ENCODE data around the gene TMEM179B. TPM values are rescaled to one million over a fixed set of nuclear protein-coding genes. Genes with fewer than 3 reads are reported as not detected.
"Not testable (repeated sequence)": the region's sequence is repeated elsewhere in the genome, so short reads cannot be mapped to it uniquely, and the experiment has no call there.

TMEM179B gene, protein sequence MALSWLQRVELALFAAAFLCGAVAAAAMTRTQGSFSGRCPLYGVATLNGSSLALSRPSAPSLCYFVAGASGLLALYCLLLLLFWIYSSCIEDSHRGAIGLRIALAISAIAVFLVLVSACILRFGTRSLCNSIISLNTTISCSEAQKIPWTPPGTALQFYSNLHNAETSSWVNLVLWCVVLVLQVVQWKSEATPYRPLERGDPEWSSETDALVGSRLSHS
- total RNA-seq, result 30.2 TPM

DNA sequence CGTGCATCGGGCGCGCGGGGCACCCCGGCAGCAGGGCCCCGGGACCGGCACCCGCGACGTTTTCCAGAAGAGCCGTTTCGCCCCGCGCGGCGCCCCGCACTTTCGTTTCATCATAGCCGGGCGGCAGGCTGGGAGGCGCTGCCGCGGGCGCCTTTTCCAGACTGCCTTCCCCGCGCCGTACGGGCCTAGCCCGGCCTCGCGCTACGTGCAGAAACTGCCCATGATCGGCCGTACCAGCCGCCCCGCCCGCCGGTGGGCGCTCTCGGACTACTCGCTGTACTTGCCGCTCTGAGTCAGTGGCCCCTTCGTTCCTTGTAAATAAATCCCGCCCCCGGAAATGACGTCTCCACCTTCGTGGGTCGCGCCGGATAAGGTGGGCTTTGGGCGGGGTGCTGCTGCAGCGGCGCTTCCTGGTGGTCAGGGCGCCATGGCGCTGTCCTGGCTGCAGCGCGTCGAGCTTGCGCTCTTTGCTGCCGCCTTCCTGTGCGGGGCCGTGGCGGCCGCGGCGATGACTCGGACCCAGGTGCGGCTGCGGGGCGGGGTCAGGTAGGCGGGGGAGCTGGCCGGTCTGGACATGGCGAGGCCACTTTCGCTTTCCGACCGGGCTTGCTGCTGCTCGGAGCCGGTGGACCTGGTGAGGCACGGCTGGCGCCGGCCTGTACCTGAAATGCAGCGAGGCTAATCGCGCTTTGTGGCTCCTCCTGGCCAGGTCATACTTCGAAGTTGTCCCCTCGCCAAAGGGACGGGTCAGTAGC is at the start of gene TMEM179B:
TMEM179B (plus strand) TSS at position 398 of the 755 bp plus-strand sequence; CDS start at position 428, 30 bp downstream.
- ATAC-seq, result peak; percentile 85

DNA sequence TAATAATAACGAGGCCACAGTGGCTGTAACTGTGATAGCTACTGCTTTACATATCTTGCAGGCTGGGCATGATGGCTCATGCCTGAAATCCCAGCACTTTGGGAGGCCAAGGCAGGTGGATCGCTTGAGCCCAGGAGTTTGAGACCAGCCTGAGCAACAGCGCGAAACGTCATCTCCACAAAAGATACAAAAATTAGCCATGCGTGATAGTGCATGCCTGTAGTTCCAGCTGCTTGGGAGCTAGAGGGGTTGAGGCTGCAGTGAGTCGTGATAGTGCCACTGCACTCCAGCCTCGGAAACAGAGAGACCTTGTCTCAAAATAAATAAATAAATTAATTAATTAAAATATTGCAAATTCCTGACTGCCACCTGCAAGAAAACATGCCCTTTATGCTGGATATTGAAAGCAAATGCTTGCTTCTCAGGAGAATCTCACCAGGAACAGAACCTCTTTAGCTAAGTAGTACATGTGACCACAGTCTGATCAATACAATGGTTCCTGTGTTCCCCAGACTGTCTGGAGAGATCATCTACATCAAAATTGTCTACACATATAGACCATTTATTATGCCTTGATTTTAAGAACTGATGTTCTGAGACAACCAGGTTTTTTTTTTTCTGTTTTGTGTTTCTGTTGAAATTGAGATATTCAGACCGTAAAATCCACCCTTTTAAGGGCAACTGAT is 39.6 kb upstream of the TMEM179B start:
- ATAC-seq, result no peak

DNA sequence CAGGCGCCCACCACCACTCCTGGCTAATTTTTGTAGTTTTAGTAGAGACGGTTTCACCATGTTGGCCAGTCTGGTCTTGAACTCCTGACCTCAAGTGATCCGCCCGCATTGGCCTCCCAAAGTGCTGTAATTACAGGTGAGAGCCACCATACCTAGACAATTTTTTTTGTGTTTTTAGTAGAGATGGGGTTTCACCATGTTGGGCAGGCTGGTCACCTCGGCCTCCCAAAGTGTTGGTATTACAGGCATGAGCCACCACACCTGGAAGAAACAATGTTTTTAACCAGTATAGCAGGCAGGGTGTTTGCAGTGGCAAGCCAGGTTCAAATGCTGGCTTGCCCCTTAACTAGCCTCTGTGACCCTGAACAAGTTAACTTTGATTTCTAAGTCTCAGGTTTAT is 37.3 kb upstream of the TMEM179B start:
- ATAC-seq, result not testable (repeated sequence)

DNA sequence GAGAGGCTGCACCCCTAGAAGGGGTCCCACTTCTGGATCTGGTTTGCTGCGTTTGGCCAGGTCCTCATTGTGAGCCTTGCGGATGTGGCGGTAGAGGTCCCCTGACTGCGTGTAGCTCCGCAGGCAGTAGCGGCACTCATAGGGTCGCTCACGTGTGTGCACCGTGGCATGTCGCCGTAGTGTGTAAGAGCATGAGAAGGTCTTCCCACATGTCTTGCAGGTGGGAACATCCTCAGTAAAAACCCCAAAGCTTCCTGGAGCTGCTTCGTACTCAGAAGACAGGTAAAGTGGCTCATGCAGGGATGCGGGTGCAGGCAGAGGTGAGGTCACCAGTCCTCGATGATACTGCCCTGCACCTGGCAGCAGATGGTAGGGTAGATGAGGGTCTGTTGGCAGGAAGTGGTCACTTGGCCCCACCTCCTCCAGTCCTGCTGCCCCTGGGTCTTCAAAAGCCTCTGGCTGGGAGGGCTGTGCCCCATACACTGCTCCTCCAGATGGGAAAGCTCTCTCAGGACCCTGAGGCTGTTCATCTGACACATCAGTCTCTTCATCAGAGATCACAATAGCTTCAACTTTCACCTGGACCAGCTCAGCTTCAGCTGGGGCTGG is 34.9 kb upstream of the TMEM179B start:
- ATAC-seq, result no peak

DNA sequence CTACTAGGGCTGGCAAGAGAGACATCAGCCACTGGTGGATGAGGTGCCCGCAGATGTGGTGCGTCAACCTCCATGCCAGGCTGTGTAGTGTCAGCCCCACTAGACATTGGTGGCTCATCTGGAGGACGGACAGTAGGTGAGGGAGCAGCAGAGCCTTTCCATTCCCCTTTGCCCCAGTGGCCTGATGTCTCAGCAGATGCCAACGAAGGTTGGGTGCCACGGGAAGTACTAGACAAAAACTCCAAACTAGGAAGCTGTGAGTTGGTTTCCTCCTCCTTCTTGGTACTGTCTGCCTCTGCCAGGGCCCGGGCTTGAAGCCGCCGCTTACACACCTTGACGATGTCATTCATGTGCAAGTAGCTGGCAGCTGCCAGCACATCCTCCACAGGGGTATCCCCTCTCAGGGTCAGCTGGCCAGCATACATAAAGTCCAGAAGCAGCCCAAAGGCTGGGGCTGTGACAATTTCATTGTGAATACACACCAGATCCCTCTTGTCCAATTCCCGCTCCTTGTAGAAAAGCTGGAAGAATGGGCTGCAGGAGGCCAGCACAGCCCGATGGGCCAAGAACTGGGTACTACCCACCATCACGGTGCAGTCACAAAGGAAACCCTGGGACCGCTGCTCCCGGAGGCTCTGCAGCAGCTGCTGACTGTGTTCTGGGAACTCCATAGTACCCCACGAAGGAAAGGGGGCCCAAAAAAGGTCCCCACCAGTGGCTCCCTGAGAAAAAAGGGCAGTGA is 34.0 kb upstream of the TMEM179B start:
- ATAC-seq, result peak; percentile 1

DNA sequence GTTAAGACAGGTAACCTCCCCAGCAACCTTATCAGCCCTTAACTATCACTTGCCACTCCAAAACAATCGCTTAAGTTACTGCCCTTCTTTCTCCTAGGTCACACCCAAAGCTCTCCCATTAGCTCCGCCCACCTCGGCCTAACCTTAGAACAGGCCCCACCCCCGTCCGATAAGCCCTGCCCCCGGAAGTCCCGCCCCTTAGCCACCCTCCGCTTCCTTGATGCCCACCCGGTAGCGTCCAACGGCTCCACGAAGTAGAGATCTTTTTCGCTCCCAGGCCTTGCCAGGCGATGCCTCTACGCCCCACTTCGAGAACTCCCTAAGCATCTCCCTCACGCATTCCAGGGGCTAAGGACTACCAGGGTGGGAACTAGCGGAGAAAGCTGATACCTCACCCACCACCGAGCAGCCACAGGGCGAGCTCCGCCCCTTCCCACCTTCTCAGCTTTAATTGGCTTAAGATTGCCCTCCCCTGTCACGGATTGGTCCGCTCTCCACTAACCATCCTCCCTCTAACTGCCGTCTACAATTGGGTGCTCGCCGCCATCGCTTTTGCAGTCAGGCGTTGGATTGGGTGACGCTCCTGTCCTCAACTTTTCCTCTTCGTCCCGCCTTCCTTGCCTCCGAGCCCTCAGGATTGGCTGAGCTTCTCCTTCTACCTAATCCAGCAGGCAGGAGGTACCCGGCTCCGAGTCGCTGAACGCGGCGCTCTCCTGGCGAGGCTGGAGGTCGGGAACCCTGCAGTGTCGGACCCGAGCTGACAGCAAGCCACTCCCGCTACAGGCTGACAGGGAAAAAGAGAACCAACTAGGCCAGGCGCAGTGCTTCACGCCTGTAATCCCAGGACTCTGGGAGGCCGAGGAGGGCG is 33.2 kb upstream of the TMEM179B start, which contains the start of gene ZBTB3:
ZBTB3 (minus strand) TSS at position 425 of the 868 bp plus-strand sequence. CDS start 496 bp downstream, outside the sequence.
- peak; percentile 98 for ATAC-seq

DNA sequence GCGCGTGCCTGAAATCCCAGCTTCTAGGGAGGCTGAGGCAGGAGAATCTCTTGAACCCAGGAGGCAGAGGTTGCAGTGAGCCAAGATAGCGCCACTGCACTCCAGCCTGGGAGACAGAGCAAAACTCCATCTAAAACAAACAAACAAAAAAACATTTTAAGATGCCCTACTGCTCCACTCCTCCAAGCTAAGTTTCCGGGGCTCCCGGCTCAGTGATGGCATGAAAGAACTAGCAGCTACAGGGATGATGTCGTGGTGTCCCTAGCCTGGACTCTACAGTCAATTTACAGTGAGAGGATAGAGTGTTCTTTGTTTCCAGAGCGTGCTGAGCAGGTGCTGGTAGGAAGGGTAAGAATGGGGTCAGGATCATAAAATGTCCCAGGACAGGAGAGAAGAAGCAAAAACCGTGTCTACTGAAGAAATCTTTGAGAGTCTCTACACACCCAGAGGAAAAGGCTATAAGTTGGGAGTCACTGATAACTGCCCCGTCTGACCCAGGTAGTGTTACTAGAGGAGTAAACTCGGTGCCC is 32.1 kb upstream of the TMEM179B start:
- no peak for ATAC-seq

DNA sequence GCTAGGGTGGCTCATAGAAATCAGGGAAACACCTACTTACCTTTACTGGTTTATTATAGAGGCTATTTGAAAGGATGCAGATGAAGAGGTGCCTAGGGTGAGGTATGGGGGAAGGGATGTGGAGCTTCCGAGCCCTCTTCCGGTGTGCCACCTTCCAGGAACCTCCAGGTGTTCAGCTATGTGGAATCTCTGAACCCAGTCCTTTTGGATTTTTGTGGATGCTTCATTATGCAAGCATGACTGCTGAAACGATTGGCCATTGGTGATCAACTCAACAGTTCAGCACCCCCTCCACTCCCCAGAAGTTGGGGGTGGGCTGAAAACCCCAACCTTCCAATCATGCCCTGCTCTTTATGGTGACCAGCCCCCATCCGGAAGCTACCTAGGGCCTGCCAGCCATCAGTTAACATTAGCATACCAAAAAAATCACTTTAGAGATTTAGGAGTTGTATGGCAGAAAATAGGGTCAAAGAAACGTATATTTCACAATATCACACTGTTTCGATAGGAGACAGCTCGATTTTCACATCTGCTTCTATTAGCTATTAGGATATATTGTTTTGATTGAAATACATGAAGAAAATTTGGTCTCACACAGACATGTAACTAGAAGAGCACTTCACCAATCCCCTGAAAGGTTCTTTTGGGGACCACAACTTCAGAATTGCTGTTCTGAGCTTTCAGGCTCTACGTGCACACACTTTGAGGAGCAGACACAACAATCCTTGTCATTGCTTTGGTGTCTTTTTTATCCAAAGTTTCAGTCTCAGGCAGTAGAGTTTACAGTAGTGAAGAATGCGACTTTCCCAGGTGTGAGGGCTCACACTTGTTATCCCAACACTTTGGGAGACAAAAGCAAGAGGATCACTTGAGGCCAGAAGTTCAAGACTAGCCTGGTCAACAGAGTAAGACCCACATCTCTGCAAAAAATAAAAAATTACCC is 29.1 kb upstream of the TMEM179B start:
- ATAC-seq, result no peak

DNA sequence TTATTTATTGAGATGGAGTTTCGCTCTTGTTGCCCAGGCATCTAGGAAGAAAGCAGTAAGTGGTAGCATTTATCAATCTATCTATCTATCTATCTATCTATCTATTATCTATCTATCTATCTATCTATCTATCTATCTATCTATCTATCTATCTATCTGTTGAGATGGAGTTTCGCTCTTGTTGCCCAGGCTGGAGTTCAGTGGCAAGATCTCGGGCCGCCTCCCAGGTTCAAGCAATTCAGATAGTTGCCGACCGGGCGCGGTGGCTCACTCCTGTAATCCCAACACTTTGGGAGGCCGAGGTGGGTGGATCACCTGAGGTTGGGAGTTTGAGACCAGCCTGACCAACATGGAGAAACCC is 26.4 kb upstream of the TMEM179B start:
- ATAC-seq, result not testable (repeated sequence)

DNA sequence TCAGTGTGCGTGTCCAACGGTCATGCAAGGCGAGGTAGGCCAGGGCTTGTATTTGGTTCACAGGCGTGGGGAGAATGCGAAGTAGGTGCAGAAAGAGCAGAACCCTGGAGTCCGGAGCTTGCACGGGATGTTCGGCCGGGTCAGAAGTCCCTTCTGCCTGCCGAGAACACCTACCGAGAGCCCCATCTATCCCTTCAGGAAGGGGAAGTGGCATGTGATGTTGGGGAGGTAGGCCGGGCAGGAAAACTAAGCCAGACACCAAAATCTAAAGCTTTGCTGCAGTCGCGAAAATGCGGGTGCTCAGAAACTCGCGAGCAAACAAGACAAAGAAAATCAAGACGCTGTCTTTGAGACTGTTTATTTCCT is 16.4 kb upstream of the TMEM179B start:
- ATAC-seq, result peak; percentile 5

DNA sequence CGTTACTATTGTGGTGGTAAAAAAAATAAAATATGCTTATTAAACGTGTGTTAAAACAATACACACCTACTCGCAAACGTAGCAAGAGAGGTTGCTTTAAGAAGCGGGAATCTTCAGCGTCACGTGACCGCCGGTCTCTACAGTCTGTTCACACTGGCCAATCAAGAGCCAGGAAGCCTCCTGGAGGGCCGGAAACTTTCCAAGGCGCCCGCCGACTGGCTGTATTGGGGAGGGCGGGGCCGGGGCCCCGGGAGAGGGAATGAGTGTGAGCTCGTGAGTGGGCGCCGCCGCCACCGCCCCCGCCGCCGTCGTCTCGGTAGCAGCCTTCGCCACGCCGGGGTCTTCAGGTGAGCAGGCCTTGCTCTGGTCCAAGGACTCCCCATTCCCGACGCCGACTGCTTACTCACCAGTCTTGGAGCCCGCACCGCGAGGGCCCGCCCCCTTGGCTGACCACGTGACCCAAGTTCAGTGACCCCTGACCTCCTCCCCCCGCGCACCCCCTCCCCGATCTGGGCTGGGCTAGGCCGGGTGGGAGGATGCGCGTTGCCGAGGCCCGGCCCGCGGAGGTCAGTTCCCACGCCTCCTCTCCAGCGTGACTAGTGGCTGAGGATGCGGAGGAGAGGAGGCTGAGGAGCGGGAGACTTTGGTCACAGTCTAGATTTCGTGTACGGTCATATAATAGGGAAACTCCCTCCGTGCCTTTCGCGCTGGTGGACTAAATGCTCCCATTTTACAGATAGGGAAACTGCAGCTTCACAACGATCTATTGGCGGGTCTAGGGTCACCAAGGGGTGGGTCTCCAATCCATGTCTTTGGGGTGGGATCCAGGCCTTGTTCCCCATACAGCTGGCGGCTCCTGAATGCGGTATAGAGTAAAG is 15.8 kb upstream of the TMEM179B start, which contains the start of gene TAF6L:
TAF6L (plus strand) TSS at position 253 of the 878 bp plus-strand sequence. CDS start 4,388 bp downstream, outside the sequence.
- peak; percentile 96 for ATAC-seq

DNA sequence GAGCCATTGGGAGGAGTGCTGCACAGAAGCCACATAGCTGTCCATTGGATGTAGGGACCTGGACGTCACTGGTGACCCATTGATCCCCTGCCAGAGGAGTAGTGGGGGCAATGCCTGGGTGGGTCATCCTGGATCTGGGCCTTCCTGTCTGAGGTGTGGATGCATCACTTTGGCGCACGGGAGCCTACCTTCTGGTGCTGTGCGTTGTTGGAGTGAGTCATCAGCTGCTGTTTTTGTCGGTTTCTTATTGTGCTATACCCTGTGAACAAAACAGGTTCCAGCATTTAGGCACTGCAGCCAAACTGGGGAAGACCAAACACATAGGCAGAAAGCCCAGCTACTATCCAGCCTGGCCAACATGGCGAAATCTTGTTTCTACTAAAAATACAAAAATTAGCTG is 12.8 kb upstream of the TMEM179B start:
- ATAC-seq, result peak; percentile 55

DNA sequence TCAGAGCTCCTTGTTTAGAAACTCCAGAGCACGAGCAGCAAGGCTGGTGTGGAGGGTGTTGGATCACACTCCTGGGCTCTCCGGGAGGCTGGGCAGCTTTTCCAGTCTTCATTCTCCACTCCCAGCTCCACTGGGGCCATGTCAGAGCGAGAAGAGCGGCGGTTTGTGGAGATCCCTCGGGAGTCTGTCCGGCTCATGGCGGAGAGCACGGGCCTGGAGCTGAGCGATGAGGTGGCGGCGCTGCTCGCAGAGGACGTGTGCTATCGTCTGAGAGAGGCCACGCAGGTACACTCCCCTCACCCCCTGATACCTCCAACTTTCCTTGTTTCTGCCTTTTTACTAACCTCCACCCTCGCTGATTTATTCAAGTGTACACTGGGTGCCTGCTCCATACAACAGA is 11.6 kb upstream of the TMEM179B start:
- ATAC-seq, result no peak

DNA sequence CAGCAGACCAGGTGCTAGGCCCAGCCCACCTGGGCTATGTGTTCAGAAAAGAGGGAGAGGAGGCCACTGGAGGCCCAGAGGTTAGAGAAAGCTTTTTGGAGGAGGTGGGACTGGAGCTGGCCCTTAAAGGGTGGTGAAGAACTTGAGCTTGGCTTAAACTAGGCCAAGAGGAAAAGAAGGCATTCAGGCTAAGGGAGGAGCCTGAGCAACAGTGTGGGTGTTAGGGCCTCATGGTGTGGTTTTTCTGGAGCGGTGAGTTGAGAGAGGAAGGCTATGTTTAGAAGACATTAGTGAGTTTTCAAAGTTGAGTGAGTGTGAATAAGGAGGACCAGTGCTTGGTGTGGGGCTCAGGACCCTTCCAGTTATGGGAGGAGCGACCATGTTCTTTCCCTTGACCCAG is 9.8 kb upstream of the TMEM179B start:
- peak; percentile 12 for ATAC-seq

DNA sequence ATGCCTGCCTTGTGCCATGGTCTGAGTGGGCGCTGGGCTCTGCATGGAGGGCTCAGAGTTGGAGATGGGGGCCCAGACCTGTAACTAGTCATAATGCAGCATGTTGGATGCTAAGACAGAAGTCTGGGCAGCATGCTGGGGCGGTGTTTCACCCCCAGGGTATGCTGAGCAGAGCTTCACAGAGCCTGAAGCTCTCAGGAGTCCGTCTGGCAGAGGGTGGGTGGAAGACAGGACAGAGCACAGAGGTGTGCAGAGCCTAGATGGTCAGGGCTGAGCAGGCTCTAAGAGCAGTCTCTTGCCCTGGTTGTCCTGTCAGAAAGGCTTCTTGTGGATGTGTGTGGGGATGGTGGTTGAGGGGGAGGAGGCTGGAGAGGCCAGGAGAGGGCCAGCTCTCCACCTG is 8.8 kb upstream of the TMEM179B start:
- no peak for ATAC-seq

DNA sequence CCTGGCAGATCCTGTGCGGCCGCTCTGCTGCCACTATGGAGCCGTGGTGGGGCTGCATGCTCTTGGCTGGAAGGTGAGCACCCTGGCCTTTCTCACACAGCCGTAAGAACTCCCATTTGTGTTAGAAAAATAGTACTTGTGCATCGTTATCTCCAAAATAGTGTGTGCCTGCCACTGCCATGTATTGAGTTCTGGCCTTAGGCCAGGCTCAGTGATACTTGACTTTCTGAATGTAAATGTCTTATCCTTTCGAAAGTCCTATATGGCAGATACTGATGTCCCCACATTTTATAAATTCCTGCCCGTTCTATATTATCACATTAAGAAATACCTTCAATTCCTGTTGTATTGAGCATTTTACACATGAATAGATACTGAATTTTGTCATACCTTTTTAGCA is 4.4 kb upstream of the TMEM179B start:
- no peak for ATAC-seq

DNA sequence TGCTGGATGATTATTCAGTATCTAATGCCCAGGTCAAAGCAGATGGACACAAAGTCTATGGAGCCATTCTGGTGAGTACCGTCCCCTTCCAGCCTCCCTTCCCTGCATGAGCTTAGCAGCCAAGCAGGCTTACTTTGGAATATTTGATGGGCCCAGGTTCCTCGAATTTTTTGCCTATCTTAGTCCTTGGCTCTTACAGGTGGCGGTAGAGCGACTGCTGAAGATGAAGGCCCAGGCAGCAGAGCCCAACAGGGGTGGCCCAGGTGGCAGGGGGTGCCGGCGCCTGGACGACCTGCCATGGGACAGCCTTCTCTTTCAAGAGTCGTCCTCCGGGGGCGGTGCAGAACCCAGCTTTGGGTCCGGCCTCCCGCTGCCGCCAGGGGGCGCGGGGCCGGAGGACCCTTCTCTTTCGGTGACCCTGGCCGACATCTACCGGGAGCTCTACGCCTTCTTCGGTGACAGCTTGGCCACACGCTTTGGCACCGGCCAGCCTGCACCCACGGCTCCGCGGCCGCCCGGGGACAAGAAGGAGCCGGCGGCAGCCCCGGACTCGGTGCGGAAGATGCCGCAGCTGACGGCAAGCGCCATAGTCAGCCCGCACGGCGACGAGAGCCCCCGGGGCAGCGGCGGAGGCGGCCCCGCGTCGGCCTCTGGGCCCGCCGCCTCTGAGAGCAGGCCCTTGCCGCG is 741 bp upstream of the TMEM179B start:
- peak; percentile 70 for ATAC-seq

DNA sequence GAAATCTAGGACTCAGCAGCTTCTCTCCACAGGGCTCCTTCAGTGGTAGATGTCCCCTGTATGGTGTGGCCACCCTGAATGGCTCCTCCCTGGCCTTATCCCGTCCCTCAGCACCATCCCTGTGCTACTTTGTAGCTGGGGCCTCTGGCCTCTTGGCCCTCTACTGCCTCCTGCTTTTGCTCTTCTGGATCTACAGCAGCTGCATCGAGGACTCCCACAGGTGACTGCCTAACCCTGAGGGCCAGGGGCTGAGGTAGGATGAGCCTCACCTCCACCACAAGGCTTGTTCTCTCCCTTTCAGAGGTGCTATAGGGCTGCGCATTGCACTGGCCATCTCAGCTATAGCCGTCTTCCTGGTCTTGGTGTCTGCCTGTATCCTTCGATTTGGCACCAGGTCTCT is 1.8 kb downstream of the TMEM179B start:
- no peak for ATAC-seq

All from esophagus mucosa (tissue), 1 donor.